Stimulated activated CD8-positive, alpha-beta memory T cell treated with anti-CD3 and anti-CD28 coated beads, Interleukin-12 subunit alpha, Interleukin-12 subunit beta, amount 100 ng/mL, for 24 hours (primary cell): ENCODE data around the gene RANBP10.
"Not testable (repeated sequence)": the region's sequence is repeated elsewhere in the genome, so short reads cannot be mapped to it uniquely, and the experiment has no call there.

Experiments
- DNase-seq: peaks from one replicate; pipeline ENCODE4 v3.0.0-alpha.2; 2020; ENCODE audit errors: extremely low read depth

Gene RANBP10

GRCh38 chr16:67806428-67807147, at the start of gene RANBP10, which contains the start of gene TSNAXIP1:
Gene RANBP10 (minus strand): TSS chr16:67806560. CDS start chr16:67806536, 24 bp downstream.
Gene TSNAXIP1 (plus strand): TSS chr16:67806889. CDS start chr16:67807150, 261 bp downstream.
- peak; percentile 93 for DNase-seq

- no peak for DNase-seq
These were observed 49.4 kb upstream of the RANBP10 start for GRCh38 chr16:67855789-67856188.

- no peak for DNase-seq
These were observed 47.3 kb upstream of the RANBP10 start for GRCh38 chr16:67853670-67854069.

- no peak for DNase-seq
These were observed 41.8 kb upstream of the RANBP10 start for GRCh38 chr16:67848118-67848517.

GRCh38 chr16:67847064-67847861, 40.9 kb upstream of the RANBP10 start, which contains the start of gene CENPT:
Gene CENPT (minus strand): TSS chr16:67847693. CDS start chr16:67833859, 13,834 bp downstream.
- no peak for DNase-seq

GRCh38 chr16:67846320-67847063, 40.1 kb upstream of the RANBP10 start, which contains the start of gene NUTF2:
Gene NUTF2 (plus strand): TSS chr16:67846933. CDS start chr16:67865131, 18,198 bp downstream.
- peak; percentile 88 for DNase-seq

GRCh38 chr16:67846063-67846319, 39.6 kb upstream of the RANBP10 start:
- no peak for DNase-seq

GRCh38 chr16:67845291-67846062, 39.1 kb upstream of the RANBP10 start:
- DNase-seq = no peak

- DNase-seq = no peak
These were observed 38.1 kb upstream of the RANBP10 start for GRCh38 chr16:67844497-67844896.

GRCh38 chr16:67843343-67843765, 37.0 kb upstream of the RANBP10 start:
- DNase-seq = no peak

GRCh38 chr16:67842509-67843342, 36.4 kb upstream of the RANBP10 start:
- peak; percentile 17 for DNase-seq

GRCh38 chr16:67841816-67842508, 35.6 kb upstream of the RANBP10 start, which contains the start of gene THAP11:
Gene THAP11 (plus strand): TSS chr16:67842320. CDS start chr16:67842555, 235 bp downstream.
- peak; percentile 82 for DNase-seq

GRCh38 chr16:67841198-67841815, 34.9 kb upstream of the RANBP10 start:
- no peak for DNase-seq

GRCh38 chr16:67837811-67838210, 31.5 kb upstream of the RANBP10 start:
- DNase-seq = no peak

- not testable (repeated sequence) for DNase-seq
These were observed 30.8 kb upstream of the RANBP10 start for GRCh38 chr16:67837190-67837589.

GRCh38 chr16:67834242-67834614, 27.9 kb upstream of the RANBP10 start:
- DNase-seq = no peak

GRCh38 chr16:67833415-67834241, 27.3 kb upstream of the RANBP10 start:
- peak; percentile 78 for DNase-seq

GRCh38 chr16:67833030-67833414, 26.7 kb upstream of the RANBP10 start:
- no peak for DNase-seq
